GM12865 (cell line): ENCODE measurements around the gene ANKRD2.

Source experiments
- DNase-seq: peaks from one replicate; pipeline ENCODE4 v3.0.0; 2010; ENCODE audit warnings: low read depth
- H3K4me3 ChIP-seq: 2 replicates; pipeline ENCODE4 v1.5.1; 2011; ENCODE audit warnings: mild to moderate bottlenecking, low read depth, low read length, control low read depth
- TF ChIP-seq, protein P1 (sequence below): IDR thresholded peaks from 2 replicates; pipeline ENCODE4 v1.5.1; 2011; ENCODE audit warnings: low read length, control low read depth, low read depth, inconsistent platforms; ENCODE audit not compliant: insufficient read depth; ENCODE audit errors: missing control alignments

Gene ANKRD2

GRCh38 chr10:97601268-97602215 is 29.0 kb downstream of the ANKRD2 start:
- H3K4me3 ChIP-seq = no peak overlapping the region
- DNase-seq = no peak
- TF ChIP-seq, protein P1, sequence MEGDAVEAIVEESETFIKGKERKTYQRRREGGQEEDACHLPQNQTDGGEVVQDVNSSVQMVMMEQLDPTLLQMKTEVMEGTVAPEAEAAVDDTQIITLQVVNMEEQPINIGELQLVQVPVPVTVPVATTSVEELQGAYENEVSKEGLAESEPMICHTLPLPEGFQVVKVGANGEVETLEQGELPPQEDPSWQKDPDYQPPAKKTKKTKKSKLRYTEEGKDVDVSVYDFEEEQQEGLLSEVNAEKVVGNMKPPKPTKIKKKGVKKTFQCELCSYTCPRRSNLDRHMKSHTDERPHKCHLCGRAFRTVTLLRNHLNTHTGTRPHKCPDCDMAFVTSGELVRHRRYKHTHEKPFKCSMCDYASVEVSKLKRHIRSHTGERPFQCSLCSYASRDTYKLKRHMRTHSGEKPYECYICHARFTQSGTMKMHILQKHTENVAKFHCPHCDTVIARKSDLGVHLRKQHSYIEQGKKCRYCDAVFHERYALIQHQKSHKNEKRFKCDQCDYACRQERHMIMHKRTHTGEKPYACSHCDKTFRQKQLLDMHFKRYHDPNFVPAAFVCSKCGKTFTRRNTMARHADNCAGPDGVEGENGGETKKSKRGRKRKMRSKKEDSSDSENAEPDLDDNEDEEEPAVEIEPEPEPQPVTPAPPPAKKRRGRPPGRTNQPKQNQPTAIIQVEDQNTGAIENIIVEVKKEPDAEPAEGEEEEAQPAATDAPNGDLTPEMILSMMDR = no peak

DNA sequence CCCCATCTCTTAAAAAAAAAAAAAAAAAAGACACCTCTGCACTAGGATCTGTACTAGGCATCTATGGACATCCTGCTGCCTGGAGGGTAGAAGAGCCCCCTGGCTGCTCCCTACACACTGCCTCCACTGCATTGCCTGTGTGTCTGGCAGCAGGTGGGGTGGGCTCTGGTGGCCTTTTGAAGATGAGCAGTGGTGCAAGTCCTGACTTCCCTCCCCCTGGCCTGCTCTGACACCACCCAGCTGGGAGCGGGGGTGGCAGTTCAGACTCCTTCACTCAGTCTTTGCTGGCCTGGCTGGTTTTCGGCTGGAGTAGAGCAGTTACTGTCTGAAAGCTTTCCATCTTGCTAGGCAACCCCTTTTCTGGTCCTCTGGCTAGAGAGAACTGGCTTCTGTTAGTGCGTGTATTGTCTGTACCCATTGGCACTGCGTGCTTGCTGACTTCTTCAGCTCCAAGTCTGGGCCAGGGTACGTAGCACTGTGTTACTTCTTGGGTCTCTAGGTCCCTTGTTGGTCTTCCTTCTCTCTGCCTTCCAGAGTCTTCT is 34.6 kb downstream of the ANKRD2 start:
- no peak for DNase-seq
- TF ChIP-seq, protein P1 = no peak

DNA sequence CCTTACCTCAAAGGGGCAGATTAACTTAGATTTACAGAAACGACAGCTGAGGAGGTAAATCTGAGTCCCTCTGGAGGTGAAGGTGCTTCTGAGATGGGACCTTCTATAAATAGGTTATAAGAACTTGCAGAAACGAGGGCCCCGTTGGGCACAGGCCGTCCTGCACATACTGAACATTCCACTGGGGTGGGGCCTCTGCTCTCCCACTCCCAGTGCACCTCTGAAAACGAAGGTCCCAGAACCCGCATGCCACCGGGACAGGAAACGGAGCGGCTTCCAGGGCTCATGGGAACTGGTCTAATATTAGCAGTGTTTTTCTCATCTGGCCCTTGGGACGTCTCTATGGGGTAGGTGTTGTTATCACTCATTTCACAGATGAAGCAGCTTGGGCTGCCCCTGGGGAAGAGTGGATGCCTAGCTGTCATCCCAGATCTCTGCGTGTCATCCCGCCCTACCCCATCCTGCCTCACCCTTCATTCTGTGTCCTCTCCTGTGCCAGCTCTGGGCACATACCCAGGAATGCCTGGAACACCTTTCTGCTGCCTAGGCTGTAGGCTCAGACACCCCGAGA is 36.5 kb downstream of the ANKRD2 start:
- H3K4me3 ChIP-seq = no peak overlapping the region
- DNase-seq = no peak
- TF ChIP-seq, protein P1 = no peak

More for the DNA sequence above, 34.6 kb downstream of the ANKRD2 start:
- no peak overlapping the region for H3K4me3 ChIP-seq

DNA sequence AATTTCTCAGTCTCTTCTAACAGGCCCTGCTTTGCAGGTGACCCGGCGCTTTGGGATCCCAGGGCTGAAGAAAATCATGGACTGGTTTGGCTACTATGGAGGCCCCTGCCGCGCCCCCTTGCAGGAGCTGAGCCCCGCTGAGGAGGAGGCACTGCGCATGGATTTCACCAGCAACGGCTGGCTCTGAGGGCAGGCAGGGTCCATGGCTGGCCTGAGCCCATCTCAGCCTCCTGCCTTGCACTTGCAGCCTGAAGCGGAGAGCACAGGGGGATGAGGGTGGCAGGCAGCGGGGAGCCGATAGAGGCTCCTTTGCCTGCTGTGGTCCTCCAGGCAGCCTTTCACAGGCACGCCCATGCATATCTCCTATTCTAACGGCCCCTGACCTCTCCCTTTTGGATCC is 38.9 kb downstream of the ANKRD2 start:
- no peak overlapping the region for H3K4me3 ChIP-seq
- TF ChIP-seq, protein P1 = no peak
- DNase-seq = no peak

- peak; percentile 51 for DNase-seq
- TF ChIP-seq, protein P1 = no peak
- no peak overlapping the region for H3K4me3 ChIP-seq
Observed at GRCh38 chr10:97612386-97612785, 39.8 kb downstream of the ANKRD2 start.

DNA sequence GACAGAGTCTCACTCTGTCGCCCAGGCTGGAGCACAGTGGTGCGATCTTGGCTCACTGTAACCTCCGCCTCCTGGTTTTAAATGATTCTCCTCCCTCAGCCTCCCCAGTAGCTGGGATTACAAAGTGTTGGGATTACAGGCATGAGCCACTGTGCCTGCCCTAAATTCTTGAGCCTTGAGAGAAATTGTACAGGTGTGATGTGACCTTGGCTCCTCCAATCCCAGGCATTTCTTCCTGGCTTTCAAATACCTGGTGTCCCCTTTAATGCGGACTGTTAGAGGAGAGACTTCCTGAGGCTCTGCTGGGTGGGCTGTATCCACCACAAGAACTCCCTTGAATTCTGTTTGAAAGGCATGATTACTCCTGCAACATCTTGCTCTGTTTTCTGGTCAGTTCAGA is 45.7 kb downstream of the ANKRD2 start:
- no peak overlapping the region for H3K4me3 ChIP-seq
- TF ChIP-seq, protein P1 = no peak
- no peak for DNase-seq
